SJCRH30 (cell line): Measurements from ENCODE around the gene SERINC5. TPM values are rescaled to one million over a fixed set of nuclear protein-coding genes. Genes with fewer than 3 reads are reported as not detected.
A peak's percentile ranks its signal among the peaks of the same experiment; 100 is the strongest.

Experiments
- DNase-seq, 2 experiments: peaks; one replicate each; pipeline ENCODE4 v3.0.0-alpha.2; 2015 to 2020
- H3K27ac ChIP-seq: fragments of 250-450 bp; sonication (Bioruptor Pico); 2 replicates; pipeline ENCODE4 v1.5.1; 2020; ENCODE audit warnings: mild to moderate bottlenecking, moderate library complexity
- H3K27me3 ChIP-seq: fragments of 250-450 bp; sonication (Bioruptor Pico); 2 replicates; pipeline ENCODE4 v1.5.1; 2020; ENCODE audit warnings: mild to moderate bottlenecking, moderate library complexity
- H3K36me3 ChIP-seq: fragments of 250-450 bp; sonication (Bioruptor Pico); 2 replicates; pipeline ENCODE4 v1.5.1; 2020; ENCODE audit warnings: mild to moderate bottlenecking, moderate library complexity
- H3K4me1 ChIP-seq: fragments of 250-450 bp; sonication (Bioruptor Pico); 2 replicates; pipeline ENCODE4 v1.5.1; 2020; ENCODE audit warnings: mild to moderate bottlenecking, moderate library complexity
- H3K4me3 ChIP-seq: fragments of 250-450 bp; sonication (Bioruptor Pico); 2 replicates; pipeline ENCODE4 v1.5.1; 2020; ENCODE audit warnings: mild to moderate bottlenecking, moderate library complexity
- H3K9me3 ChIP-seq: fragments of 250-450 bp; sonication (Bioruptor Pico); replicated peaks from 2 replicates; pipeline ENCODE4 v1.5.1; 2020; ENCODE audit warnings: mild to moderate bottlenecking, moderate library complexity
- total RNA-seq: library from RNA; depleted of rRNA; stranded (reverse); fragments of >200 nt; shearing (Covaris generic); gene quantifications from 2 replicates; pipeline ENCODE4 v1.2.3, GENCODE V29; 2014

SERINC5 gene
- total RNA-seq, 1 experiment from 2014 or later: 9.0 TPM

GRCh38 chr5:80225934-80226326 is 29.9 kb downstream of the SERINC5 start:
- Histone ChIP-seq H3K27ac (no peak overlapping the region), H3K27me3 (no peaks in the 10 kb centered on the region), H3K4me3 (no peak overlapping the region), H3K36me3 (no peaks in the 10 kb centered on the region), H3K9me3 (no peaks in the 10 kb centered on the region), H3K4me1 (peaks cover under 1% of the 10 kb centered on the region; the same call in 1 of the 2 replicates)
- no peak for DNase-seq

GRCh38 chr5:80225189-80225933 is 30.5 kb downstream of the SERINC5 start:
- H3K27me3 ChIP-seq: no peaks in the 10 kb centered on the region
- H3K36me3 ChIP-seq: no peaks in the 10 kb centered on the region
- H3K27ac ChIP-seq: no peak overlapping the region
- no peak for DNase-seq
- peaks cover 3% of the 10 kb centered on the region; the same call in 1 of the 2 replicates for H3K4me1 ChIP-seq
- H3K4me3 ChIP-seq: no peak overlapping the region
- H3K9me3 ChIP-seq: no peaks in the 10 kb centered on the region

GRCh38 chr5:80223561-80223960 is 32.3 kb downstream of the SERINC5 start:
- Histone ChIP-seq H3K4me3 (no peak overlapping the region), H3K4me1 (peaks cover 13% of the 10 kb centered on the region), H3K27me3 (no peaks in the 10 kb centered on the region), H3K27ac (no peak overlapping the region), H3K36me3 (no peaks in the 10 kb centered on the region), H3K9me3 (no peaks in the 10 kb centered on the region)
- no peak for DNase-seq

- H3K4me3 ChIP-seq: no peak overlapping the region
Measured at GRCh38 chr5:80220245-80220897, 35.5 kb downstream of the SERINC5 start.

GRCh38 chr5:80219391-80219790 is 36.5 kb downstream of the SERINC5 start:
- Histone ChIP-seq H3K27ac (no peak overlapping the region), H3K36me3 (no peaks in the 10 kb centered on the region), H3K4me3 (no peak overlapping the region), H3K27me3 (no peaks in the 10 kb centered on the region), H3K4me1 (peaks cover 29% of the 10 kb centered on the region), H3K9me3 (no peaks in the 10 kb centered on the region)
- DNase-seq: no peak

More at GRCh38 chr5:80220245-80220897, 35.5 kb downstream of the SERINC5 start:
- peak in 1 of 2 experiments; percentile 30 for DNase-seq
- Histone ChIP-seq H3K36me3 (no peaks in the 10 kb centered on the region), H3K9me3 (no peaks in the 10 kb centered on the region), H3K27ac (no peak overlapping the region), H3K27me3 (no peaks in the 10 kb centered on the region), H3K4me1 (peaks cover 29% of the 10 kb centered on the region)

GRCh38 chr5:80217667-80218066 is 38.2 kb downstream of the SERINC5 start:
- no peaks in the 10 kb centered on the region for H3K27me3 ChIP-seq
- H3K4me3 ChIP-seq: no peak overlapping the region
- DNase-seq: no peak
- H3K9me3 ChIP-seq: no peaks in the 10 kb centered on the region
- no peaks in the 10 kb centered on the region for H3K36me3 ChIP-seq
- peaks cover 29% of the 10 kb centered on the region for H3K4me1 ChIP-seq
- H3K27ac ChIP-seq: no peak overlapping the region

GRCh38 chr5:80216753-80217596 is 38.9 kb downstream of the SERINC5 start:
- H3K4me3 ChIP-seq: no peak overlapping the region
- peak; percentile 37 to 72 for DNase-seq

GRCh38 chr5:80216096-80216495 is 39.8 kb downstream of the SERINC5 start:
- Histone ChIP-seq H3K9me3 (no peaks in the 10 kb centered on the region), H3K4me3 (no peak overlapping the region), H3K36me3 (no peaks in the 10 kb centered on the region), H3K27ac (no peak overlapping the region), H3K27me3 (no peaks in the 10 kb centered on the region), H3K4me1 (peaks cover 29% of the 10 kb centered on the region)
- DNase-seq: no peak

More at GRCh38 chr5:80216753-80217596, 38.9 kb downstream of the SERINC5 start:
- no peaks in the 10 kb centered on the region for H3K9me3 ChIP-seq
- no peaks in the 10 kb centered on the region for H3K36me3 ChIP-seq
- no peak overlapping the region for H3K27ac ChIP-seq
- no peaks in the 10 kb centered on the region for H3K27me3 ChIP-seq
- peaks cover 29% of the 10 kb centered on the region for H3K4me1 ChIP-seq

GRCh38 chr5:80215523-80215922 is 40.3 kb downstream of the SERINC5 start:
- Histone ChIP-seq H3K27me3 (no peaks in the 10 kb centered on the region), H3K4me3 (no peak overlapping the region), H3K9me3 (no peaks in the 10 kb centered on the region), H3K36me3 (no peaks in the 10 kb centered on the region), H3K27ac (no peak overlapping the region), H3K4me1 (peaks cover 26% of the 10 kb centered on the region)
- DNase-seq: no peak

GRCh38 chr5:80213466-80213865 is 42.4 kb downstream of the SERINC5 start:
- Histone ChIP-seq H3K27me3 (no peaks in the 10 kb centered on the region), H3K27ac (no peak overlapping the region), H3K9me3 (no peaks in the 10 kb centered on the region), H3K36me3 (no peaks in the 10 kb centered on the region), H3K4me3 (no peak overlapping the region), H3K4me1 (peaks cover 16% of the 10 kb centered on the region)
- DNase-seq: no peak

GRCh38 chr5:80212171-80212667 is 43.6 kb downstream of the SERINC5 start:
- no peaks in the 10 kb centered on the region for H3K9me3 ChIP-seq
- no peaks in the 10 kb centered on the region for H3K27me3 ChIP-seq
- no peak overlapping the region for H3K27ac ChIP-seq
- H3K36me3 ChIP-seq: no peaks in the 10 kb centered on the region
- peaks cover 7% of the 10 kb centered on the region for H3K4me1 ChIP-seq
- H3K4me3 ChIP-seq: no peak overlapping the region
- DNase-seq: no peak

- Histone ChIP-seq H3K27ac (no peak overlapping the region), H3K27me3 (no peaks in the 10 kb centered on the region), H3K4me1 (0 out of 2 replicates have a peak, but pooled peaks cover under 1% of the 10 kb centered on the region), H3K9me3 (no peaks in the 10 kb centered on the region), H3K4me3 (no peak overlapping the region), H3K36me3 (no peaks in the 10 kb centered on the region)
- DNase-seq: no peak
Measured at GRCh38 chr5:80211327-80211726, 44.5 kb downstream of the SERINC5 start.

- Histone ChIP-seq H3K4me3 (no peak overlapping the region), H3K27me3 (no peaks in the 10 kb centered on the region)
- no peak for DNase-seq
Measured at GRCh38 chr5:80210014-80210413, 45.8 kb downstream of the SERINC5 start.

GRCh38 chr5:80208381-80208780 is 47.5 kb downstream of the SERINC5 start:
- H3K36me3 ChIP-seq: no peaks in the 10 kb centered on the region
- peaks cover 9% of the 10 kb centered on the region; the same call in 1 of the 2 replicates for H3K4me1 ChIP-seq
- H3K9me3 ChIP-seq: 0 out of 2 replicates have a peak, but pooled peaks cover 3% of the 10 kb centered on the region
- no peak overlapping the region for H3K4me3 ChIP-seq
- no peak for DNase-seq
- H3K27ac ChIP-seq: no peak overlapping the region
- no peaks in the 10 kb centered on the region for H3K27me3 ChIP-seq

More at GRCh38 chr5:80210014-80210413, 45.8 kb downstream of the SERINC5 start:
- Histone ChIP-seq H3K9me3 (0 out of 2 replicates have a peak, but pooled peaks cover 3% of the 10 kb centered on the region), H3K4me1 (peaks cover 5% of the 10 kb centered on the region; the same call in 1 of the 2 replicates), H3K36me3 (no peaks in the 10 kb centered on the region), H3K27ac (no peak overlapping the region)
